ENCODE results near the gene RALGAPA2. TPM values are rescaled to one million over a fixed set of nuclear protein-coding genes. Genes with fewer than 3 reads are reported as not detected.
A peak's percentile ranks its signal among the peaks of the same experiment; 100 is the strongest.

The RALGAPA2 gene
- total and polyA plus RNA-seq, 2 experiments from 2014 or later = 13.1 to 43.4 TPM

- peaks cover 28% of the 10 kb centered on the region for H3K4me1 Mint-ChIP-seq
- peaks cover 66% of the 10 kb centered on the region for H3K27me3 ChIP-seq (ENCODE audit: insufficient read depth)
Observed at GRCh38 chr20:20360464-20360863, 352.0 kb downstream of the RALGAPA2 start.

DNA sequence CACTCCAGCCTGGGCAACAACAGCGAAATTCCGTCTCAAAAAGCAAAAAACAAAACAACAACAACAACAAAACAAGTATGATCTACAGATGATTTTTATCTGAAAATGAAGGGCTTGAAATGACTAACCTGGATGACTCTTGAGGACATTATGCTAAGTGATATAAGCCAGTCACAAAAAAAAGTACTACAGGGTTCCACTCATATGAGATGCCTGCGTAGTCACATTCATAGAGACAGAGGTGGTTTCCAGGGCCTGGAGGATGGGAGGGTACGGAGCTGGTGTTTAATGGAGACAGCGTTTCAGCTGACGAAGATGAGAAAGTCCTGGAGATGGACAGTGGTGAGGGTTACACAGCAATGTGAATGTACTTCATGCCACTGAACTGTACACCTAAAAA, 352.8 kb downstream of the RALGAPA2 start:
- H3K36me3 Mint-ChIP-seq (ENCODE audit: low read depth) = peaks cover 19% of the 10 kb centered on the region
- H4K20me1 ChIP-seq (replicated peaks; ENCODE audit: insufficient read depth) = no peaks in the 10 kb centered on the region
- DNase-seq (ENCODE audit: low spot score) = no peak
- no peak overlapping the region for H3K4me3 ChIP-seq
- H3K27me3 ChIP-seq (ENCODE audit: insufficient read depth) = peaks cover 58% of the 10 kb centered on the region
- H3K4me1 Mint-ChIP-seq = peaks cover 23% of the 10 kb centered on the region
- peaks cover 32% of the 10 kb centered on the region for H3K9me3 Mint-ChIP-seq
- no peak overlapping the region for H3K27ac Mint-ChIP-seq
- H3F3A ChIP-seq (replicated peaks; ENCODE audit: low read depth) = peaks cover 8% of the 10 kb centered on the region
- H3K36me3 ChIP-seq (ENCODE audit: insufficient read depth) = no peaks in the 10 kb centered on the region
- ATAC-seq = no peak
- H3K27ac ChIP-seq (ENCODE audit: low read depth) = no peak overlapping the region
- peaks cover 50% of the 10 kb centered on the region for H3K27me3 Mint-ChIP-seq (ENCODE audit: insufficient read depth, low read depth, poor library complexity)
- H3K79me2 ChIP-seq (replicated peaks; ENCODE audit: insufficient read depth) = no peaks in the 10 kb centered on the region
- TF ChIP-seq, protein P1, sequence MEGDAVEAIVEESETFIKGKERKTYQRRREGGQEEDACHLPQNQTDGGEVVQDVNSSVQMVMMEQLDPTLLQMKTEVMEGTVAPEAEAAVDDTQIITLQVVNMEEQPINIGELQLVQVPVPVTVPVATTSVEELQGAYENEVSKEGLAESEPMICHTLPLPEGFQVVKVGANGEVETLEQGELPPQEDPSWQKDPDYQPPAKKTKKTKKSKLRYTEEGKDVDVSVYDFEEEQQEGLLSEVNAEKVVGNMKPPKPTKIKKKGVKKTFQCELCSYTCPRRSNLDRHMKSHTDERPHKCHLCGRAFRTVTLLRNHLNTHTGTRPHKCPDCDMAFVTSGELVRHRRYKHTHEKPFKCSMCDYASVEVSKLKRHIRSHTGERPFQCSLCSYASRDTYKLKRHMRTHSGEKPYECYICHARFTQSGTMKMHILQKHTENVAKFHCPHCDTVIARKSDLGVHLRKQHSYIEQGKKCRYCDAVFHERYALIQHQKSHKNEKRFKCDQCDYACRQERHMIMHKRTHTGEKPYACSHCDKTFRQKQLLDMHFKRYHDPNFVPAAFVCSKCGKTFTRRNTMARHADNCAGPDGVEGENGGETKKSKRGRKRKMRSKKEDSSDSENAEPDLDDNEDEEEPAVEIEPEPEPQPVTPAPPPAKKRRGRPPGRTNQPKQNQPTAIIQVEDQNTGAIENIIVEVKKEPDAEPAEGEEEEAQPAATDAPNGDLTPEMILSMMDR (conservative IDR thresholded peaks at IDR 0.05; ENCODE audit: low read depth in 2 of 2) = no peak
- TF ChIP-seq, protein P2, sequence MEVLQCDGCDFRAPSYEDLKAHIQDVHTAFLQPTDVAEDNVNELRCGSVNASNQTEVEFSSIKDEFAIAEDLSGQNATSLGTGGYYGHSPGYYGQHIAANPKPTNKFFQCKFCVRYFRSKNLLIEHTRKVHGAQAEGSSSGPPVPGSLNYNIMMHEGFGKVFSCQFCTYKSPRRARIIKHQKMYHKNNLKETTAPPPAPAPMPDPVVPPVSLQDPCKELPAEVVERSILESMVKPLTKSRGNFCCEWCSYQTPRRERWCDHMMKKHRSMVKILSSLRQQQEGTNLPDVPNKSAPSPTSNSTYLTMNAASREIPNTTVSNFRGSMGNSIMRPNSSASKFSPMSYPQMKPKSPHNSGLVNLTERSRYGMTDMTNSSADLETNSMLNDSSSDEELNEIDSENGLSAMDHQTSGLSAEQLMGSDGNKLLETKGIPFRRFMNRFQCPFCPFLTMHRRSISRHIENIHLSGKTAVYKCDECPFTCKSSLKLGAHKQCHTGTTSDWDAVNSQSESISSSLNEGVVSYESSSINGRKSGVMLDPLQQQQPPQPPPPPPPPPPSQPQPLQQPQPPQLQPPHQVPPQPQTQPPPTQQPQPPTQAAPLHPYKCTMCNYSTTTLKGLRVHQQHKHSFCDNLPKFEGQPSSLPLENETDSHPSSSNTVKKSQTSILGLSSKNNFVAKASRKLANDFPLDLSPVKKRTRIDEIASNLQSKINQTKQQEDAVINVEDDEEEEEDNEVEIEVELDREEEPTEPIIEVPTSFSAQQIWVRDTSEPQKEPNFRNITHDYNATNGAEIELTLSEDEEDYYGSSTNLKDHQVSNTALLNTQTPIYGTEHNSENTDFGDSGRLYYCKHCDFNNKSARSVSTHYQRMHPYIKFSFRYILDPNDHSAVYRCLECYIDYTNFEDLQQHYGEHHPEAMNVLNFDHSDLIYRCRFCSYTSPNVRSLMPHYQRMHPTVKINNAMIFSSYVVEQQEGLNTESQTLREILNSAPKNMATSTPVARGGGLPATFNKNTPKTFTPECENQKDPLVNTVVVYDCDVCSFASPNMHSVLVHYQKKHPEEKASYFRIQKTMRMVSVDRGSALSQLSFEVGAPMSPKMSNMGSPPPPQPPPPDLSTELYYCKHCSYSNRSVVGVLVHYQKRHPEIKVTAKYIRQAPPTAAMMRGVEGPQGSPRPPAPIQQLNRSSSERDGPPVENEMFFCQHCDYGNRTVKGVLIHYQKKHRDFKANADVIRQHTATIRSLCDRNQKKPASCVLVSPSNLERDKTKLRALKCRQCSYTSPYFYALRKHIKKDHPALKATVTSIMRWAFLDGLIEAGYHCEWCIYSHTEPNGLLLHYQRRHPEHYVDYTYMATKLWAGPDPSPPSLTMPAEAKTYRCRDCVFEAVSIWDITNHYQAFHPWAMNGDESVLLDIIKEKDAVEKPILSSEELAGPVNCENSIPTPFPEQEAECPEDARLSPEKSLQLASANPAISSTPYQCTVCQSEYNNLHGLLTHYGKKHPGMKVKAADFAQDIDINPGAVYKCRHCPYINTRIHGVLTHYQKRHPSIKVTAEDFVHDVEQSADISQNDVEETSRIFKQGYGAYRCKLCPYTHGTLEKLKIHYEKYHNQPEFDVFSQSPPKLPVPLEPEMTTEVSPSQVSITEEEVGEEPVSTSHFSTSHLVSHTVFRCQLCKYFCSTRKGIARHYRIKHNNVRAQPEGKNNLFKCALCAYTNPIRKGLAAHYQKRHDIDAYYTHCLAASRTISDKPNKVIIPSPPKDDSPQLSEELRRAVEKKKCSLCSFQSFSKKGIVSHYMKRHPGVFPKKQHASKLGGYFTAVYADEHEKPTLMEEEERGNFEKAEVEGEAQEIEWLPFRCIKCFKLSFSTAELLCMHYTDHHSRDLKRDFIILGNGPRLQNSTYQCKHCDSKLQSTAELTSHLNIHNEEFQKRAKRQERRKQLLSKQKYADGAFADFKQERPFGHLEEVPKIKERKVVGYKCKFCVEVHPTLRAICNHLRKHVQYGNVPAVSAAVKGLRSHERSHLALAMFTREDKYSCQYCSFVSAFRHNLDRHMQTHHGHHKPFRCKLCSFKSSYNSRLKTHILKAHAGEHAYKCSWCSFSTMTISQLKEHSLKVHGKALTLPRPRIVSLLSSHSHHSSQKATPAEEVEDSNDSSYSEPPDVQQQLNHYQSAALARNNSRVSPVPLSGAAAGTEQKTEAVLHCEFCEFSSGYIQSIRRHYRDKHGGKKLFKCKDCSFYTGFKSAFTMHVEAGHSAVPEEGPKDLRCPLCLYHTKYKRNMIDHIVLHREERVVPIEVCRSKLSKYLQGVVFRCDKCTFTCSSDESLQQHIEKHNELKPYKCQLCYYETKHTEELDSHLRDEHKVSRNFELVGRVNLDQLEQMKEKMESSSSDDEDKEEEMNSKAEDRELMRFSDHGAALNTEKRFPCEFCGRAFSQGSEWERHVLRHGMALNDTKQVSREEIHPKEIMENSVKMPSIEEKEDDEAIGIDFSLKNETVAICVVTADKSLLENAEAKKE (CRISPR knock-in tag; IDR thresholded peaks at IDR 0.05) = no peak
- TF ChIP-seq ZNF114 (CRISPR knock-in tag; IDR thresholded peaks at IDR 0.05) (no peak), CREB1 (CRISPR knock-in tag; IDR thresholded peaks at IDR 0.05; ENCODE audit: low read depth) (no peak), ETS1 (IDR thresholded peaks at IDR 0.05) (no peak)
- H3K4me2 ChIP-seq = no peak overlapping the region
- H3K9me2 ChIP-seq (ENCODE audit: insufficient read depth) = no peaks in the 10 kb centered on the region
- H2AFZ ChIP-seq = no peak overlapping the region
- peaks cover 21% of the 10 kb centered on the region for H3K4me1 ChIP-seq (ENCODE audit: insufficient read depth)
- H3K4me3 Mint-ChIP-seq = no peak overlapping the region

More at GRCh38 chr20:20360464-20360863, 352.0 kb downstream of the RALGAPA2 start:
- Mint-ChIP-seq H3K4me3 (no peak overlapping the region), H3K27ac (no peak overlapping the region), H3K27me3 (ENCODE audit: insufficient read depth, low read depth, poor library complexity) (peaks cover 55% of the 10 kb centered on the region), H3K36me3 (ENCODE audit: low read depth) (peaks cover 13% of the 10 kb centered on the region; the same call in 1 of the 3 replicates), H3K9me3 (peaks cover 24% of the 10 kb centered on the region)
- peak; percentile 9; the same call in 2 of the 3 replicates for ATAC-seq
- no peaks in the 10 kb centered on the region for H3K36me3 ChIP-seq (ENCODE audit: insufficient read depth)
- peaks cover 22% of the 10 kb centered on the region for H3K4me1 ChIP-seq (ENCODE audit: insufficient read depth)
- H3K27ac ChIP-seq (ENCODE audit: low read depth) = no peak overlapping the region
- no peaks in the 10 kb centered on the region for H4K20me1 ChIP-seq (replicated peaks; ENCODE audit: insufficient read depth)
- TF ChIP-seq, protein P1 (conservative IDR thresholded peaks at IDR 0.05; ENCODE audit: low read depth in 2 of 2) = peak; percentile 75 to 81
- TF ChIP-seq CREB1 (CRISPR knock-in tag; IDR thresholded peaks at IDR 0.05; ENCODE audit: low read depth) = no peak
- peak overlapping the region; percentile 50; the same call in 1 of the 2 replicates for H3K4me2 ChIP-seq
- H3F3A ChIP-seq (replicated peaks; ENCODE audit: low read depth) = peaks cover 11% of the 10 kb centered on the region
- H3K9me2 ChIP-seq (ENCODE audit: insufficient read depth) = no peaks in the 10 kb centered on the region
- no peak overlapping the region for H2AFZ ChIP-seq
- H3K4me3 ChIP-seq = no peak overlapping the region
- DNase-seq (ENCODE audit: low spot score) = peak; percentile 75
- no peaks in the 10 kb centered on the region for H3K79me2 ChIP-seq (replicated peaks; ENCODE audit: insufficient read depth)
